ENCODE results near the gene KRTAP12-1. TPM values are rescaled to one million over a fixed set of nuclear protein-coding genes. Genes with fewer than 3 reads are reported as not detected.

The KRTAP12-1 gene
- total and polyA plus RNA-seq, 2 donors (not counting 1 experiment from before 2014, with no cell fraction given) = not detected

DNA sequence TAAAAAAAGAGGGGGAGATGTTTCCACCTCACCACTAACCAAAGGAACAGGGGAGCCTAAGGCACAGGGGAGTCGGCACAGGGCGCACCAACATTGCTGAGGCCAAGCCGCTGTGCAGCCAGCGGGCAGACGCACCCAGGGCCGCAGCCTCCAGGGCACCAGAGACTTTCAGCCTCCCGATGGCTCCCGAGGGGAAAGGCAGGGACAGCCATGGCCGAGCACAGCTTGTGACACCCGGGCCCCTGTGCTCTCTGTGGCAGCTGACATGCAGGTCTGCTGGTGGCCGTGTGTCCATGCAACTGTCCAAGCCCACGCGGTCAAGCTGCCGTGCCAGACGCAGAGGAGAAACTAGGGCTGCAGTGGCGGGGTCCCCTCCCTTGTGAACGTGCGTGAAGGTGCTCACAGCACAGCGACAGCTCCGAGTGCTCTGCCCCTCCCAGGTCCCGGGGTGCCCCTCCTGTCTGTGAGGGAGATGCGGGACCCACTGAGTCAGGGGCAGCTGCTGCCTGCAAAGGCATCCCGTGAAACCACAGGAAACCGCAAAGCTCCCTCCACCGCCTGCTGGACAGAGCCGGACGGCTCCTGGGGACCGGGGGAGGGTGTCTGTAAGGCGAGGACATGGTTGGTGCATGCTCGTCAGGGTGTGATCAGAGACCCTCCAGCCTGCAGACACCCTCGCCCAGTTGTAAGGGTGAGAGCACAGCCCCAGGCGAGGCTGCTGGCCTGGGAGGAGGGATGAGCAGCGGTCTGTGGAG lies 33.2 kb downstream of the KRTAP12-1 start:
- WGBS (ENCODE audit: insufficient coverage) = 87% methylated on average over 32 of the region's 33 CpGs
- no peaks in the 10 kb centered on the region for H3K79me2 ChIP-seq (ENCODE audit: control insufficient read depth, insufficient read depth, low read length)
- no peak overlapping the region for H3K9ac ChIP-seq (ENCODE audit: low read length)
- Mint-ChIP-seq H3K27ac (no peak overlapping the region), H3K27me3 (peaks cover 7% of the 10 kb centered on the region), H3K4me3 (no peak overlapping the region), H3K4me1 (no peaks in the 10 kb centered on the region), H3K9me3 (ENCODE audit: insufficient read depth) (peaks cover 7% of the 10 kb centered on the region)
- ChIA-PET CTCF (no interaction called here), POLR2A (no interaction called here)
- peaks cover 0 to 10% (median 4%) of the 10 kb centered on the region in 3 donors for H3K9me3 ChIP-seq (ENCODE audit: control extremely low read depth in 1 of 3, control insufficient read depth in 2 of 3, insufficient read depth in 1 of 3, low read length in 2 of 3)
- no peaks in the 10 kb centered on the region for H4K20me1 ChIP-seq (ENCODE audit: control insufficient read depth, insufficient read depth, low read length, poor library complexity, severe bottlenecking)
- no peak overlapping the region for H3K4me3 ChIP-seq (ENCODE audit: control extremely low read depth in 1 of 5, extremely low read depth in 1 of 5, insufficient read depth in 1 of 5, low read depth in 2 of 5, low read length in 4 of 5)
- peaks cover 0 to 2% (median 0%) of the 10 kb centered on the region in 4 experiments for H3K27me3 ChIP-seq (replicated peaks in 1 of 4; ENCODE audit: control extremely low read depth in 1 of 4, control insufficient read depth in 3 of 4, insufficient read depth in 4 of 4, low read length in 3 of 4)
- DNase-seq (no peak), ATAC-seq (ENCODE audit: low read depth) (no peak)
- no peak overlapping the region for H3K27ac ChIP-seq (ENCODE audit: low read length in 2 of 2)
- no peaks in the 10 kb centered on the region for H3K36me3 ChIP-seq (replicated peaks in 1 of 2; ENCODE audit: control extremely low read depth in 1 of 2, control insufficient read depth in 1 of 2, extremely low read depth in 1 of 2, insufficient read depth in 2 of 2, low read length in 1 of 2)
- intact Hi-C loops (cut with micrococcal nuclease) = no loop called here
- TF ChIP-seq, protein P1, sequence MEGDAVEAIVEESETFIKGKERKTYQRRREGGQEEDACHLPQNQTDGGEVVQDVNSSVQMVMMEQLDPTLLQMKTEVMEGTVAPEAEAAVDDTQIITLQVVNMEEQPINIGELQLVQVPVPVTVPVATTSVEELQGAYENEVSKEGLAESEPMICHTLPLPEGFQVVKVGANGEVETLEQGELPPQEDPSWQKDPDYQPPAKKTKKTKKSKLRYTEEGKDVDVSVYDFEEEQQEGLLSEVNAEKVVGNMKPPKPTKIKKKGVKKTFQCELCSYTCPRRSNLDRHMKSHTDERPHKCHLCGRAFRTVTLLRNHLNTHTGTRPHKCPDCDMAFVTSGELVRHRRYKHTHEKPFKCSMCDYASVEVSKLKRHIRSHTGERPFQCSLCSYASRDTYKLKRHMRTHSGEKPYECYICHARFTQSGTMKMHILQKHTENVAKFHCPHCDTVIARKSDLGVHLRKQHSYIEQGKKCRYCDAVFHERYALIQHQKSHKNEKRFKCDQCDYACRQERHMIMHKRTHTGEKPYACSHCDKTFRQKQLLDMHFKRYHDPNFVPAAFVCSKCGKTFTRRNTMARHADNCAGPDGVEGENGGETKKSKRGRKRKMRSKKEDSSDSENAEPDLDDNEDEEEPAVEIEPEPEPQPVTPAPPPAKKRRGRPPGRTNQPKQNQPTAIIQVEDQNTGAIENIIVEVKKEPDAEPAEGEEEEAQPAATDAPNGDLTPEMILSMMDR (IDR thresholded peaks at IDR 0.05) = no peak
- no peak for TF ChIP-seq EZH2 (IDR thresholded peaks at IDR 0.05; ENCODE audit: borderline replicate concordance, insufficient read depth, low read depth, low read length, poor library complexity, severe bottlenecking)
- H3K4me2 ChIP-seq (replicated peaks; ENCODE audit: low read depth, low read length, poor library complexity, severe bottlenecking) = no peak overlapping the region
- no peak overlapping the region for H2AFZ ChIP-seq (ENCODE audit: insufficient read depth, low read depth, low read length, poor library complexity, severe bottlenecking)
- no peaks in the 10 kb centered on the region for H3K4me1 ChIP-seq (ENCODE audit: control insufficient read depth in 2 of 2, insufficient read depth in 2 of 2, low read length in 2 of 2)

DNA sequence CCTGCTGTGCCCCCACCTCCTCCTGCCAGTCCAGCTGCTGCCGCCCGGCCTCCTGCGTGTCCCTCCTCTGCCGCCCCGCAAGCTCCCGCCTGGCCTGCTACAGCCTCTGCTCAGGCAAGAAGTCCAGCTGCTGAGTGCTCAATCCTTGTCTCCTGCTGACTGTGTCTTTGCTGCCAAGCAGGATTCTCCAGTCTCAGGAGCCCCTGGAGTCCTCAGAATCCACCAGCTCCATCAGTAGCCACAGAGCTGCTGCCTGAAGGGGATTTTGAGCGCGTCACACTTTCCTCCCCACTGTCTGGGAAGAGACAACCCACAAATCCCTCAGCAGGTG lies 34.8 kb downstream of the KRTAP12-1 start:
- H3K27me3 ChIP-seq (replicated peaks in 1 of 4; ENCODE audit: control extremely low read depth in 1 of 4, control insufficient read depth in 3 of 4, insufficient read depth in 4 of 4, low read length in 3 of 4) = peaks cover 0 to 2% (median 0%) of the 10 kb centered on the region in 4 experiments
- H3K79me2 ChIP-seq (ENCODE audit: control insufficient read depth, insufficient read depth, low read length) = no peaks in the 10 kb centered on the region
- no peaks in the 10 kb centered on the region for H3K36me3 ChIP-seq (replicated peaks in 1 of 2; ENCODE audit: control extremely low read depth in 1 of 2, control insufficient read depth in 1 of 2, extremely low read depth in 1 of 2, insufficient read depth in 2 of 2, low read length in 1 of 2)
- ChIA-PET POLR2A (no interaction called here), CTCF (no interaction called here)
- H2AFZ ChIP-seq (ENCODE audit: insufficient read depth, low read depth, low read length, poor library complexity, severe bottlenecking) = no peak overlapping the region
- no peak overlapping the region for H3K27ac Mint-ChIP-seq
- DNase-seq (no peak), ATAC-seq (ENCODE audit: low read depth) (no peak)
- peaks cover 0 to 12% (median 4%) of the 10 kb centered on the region in 3 donors for H3K9me3 ChIP-seq (ENCODE audit: control extremely low read depth in 1 of 3, control insufficient read depth in 2 of 3, insufficient read depth in 1 of 3, low read length in 2 of 3)
- no peak for TF ChIP-seq EZH2 (IDR thresholded peaks at IDR 0.05; ENCODE audit: borderline replicate concordance, insufficient read depth, low read depth, low read length, poor library complexity, severe bottlenecking)
- TF ChIP-seq, protein P1 (IDR thresholded peaks at IDR 0.05) = no peak
- no peaks in the 10 kb centered on the region for H3K4me1 Mint-ChIP-seq
- no peak overlapping the region for H3K9ac ChIP-seq (ENCODE audit: low read length)
- H3K27ac ChIP-seq (ENCODE audit: low read length in 2 of 2) = no peak overlapping the region
- H4K20me1 ChIP-seq (ENCODE audit: control insufficient read depth, insufficient read depth, low read length, poor library complexity, severe bottlenecking) = no peaks in the 10 kb centered on the region
- H3K27me3 Mint-ChIP-seq = peaks cover 3% of the 10 kb centered on the region
- no peak overlapping the region for H3K4me3 Mint-ChIP-seq
- intact Hi-C loops (cut with micrococcal nuclease) = no loop called here
- WGBS (ENCODE audit: insufficient coverage) = 79% methylated on average over 8 of the region's 8 CpGs
- peaks cover 7% of the 10 kb centered on the region for H3K9me3 Mint-ChIP-seq (ENCODE audit: insufficient read depth)
- no peak overlapping the region for H3K4me3 ChIP-seq (ENCODE audit: control extremely low read depth in 1 of 5, extremely low read depth in 1 of 5, insufficient read depth in 1 of 5, low read depth in 2 of 5, low read length in 4 of 5)
- no peaks in the 10 kb centered on the region for H3K4me1 ChIP-seq (ENCODE audit: control insufficient read depth in 2 of 2, insufficient read depth in 2 of 2, low read length in 2 of 2)
- no peak overlapping the region for H3K4me2 ChIP-seq (replicated peaks; ENCODE audit: low read depth, low read length, poor library complexity, severe bottlenecking)
